Lower leg skin (tissue), 3 donors: ENCODE results near the gene PM20D1.

Source experiments
- CTCF ChIP-seq, 3 donors: fragments of 450-650 bp; IDR thresholded peaks; one replicate each; pipeline ENCODE4 v1.5.1; 2016; ENCODE audit warnings: antibody characterized with exemption in 3 of 3, mild to moderate bottlenecking in 3 of 3, moderate library complexity in 2 of 3
- POLR2A ChIP-seq, 2 donors: fragments of 450-650 bp; IDR thresholded peaks; one replicate each; pipeline ENCODE4 v1.6.1; 2016 to 2017; ENCODE audit warnings: antibody characterized with exemption in 2 of 2, mild to moderate bottlenecking in 1 of 2, moderate library complexity in 1 of 2

GRCh38 chr1:205800981-205801703 is 48.8 kb downstream of the PM20D1 start:
- TF ChIP-seq POLR2A (IDR thresholded peaks at IDR 0.05), result no peak
- no peak for TF ChIP-seq CTCF (IDR thresholded peaks at IDR 0.05)
